Skeletal muscle satellite cell (primary cell): ENCODE data around the gene ALCAM.
"Not testable (repeated sequence)": the region's sequence is repeated elsewhere in the genome, so short reads cannot be mapped to it uniquely, and the experiment has no call there.

Experiments
- H3K27me3 ChIP-seq: 2 replicates; pipeline ENCODE4 v1.7.0; 2013; ENCODE audit warnings: low read length; ENCODE audit not compliant: control insufficient read depth, insufficient read depth
- H3K36me3 ChIP-seq: 2 replicates; pipeline ENCODE4 v1.7.0; 2013; ENCODE audit warnings: mild to moderate bottlenecking, control low read depth, low read length; ENCODE audit not compliant: insufficient read depth
- H3K4me1 ChIP-seq: 2 replicates; pipeline ENCODE4 v1.7.0; 2013; ENCODE audit warnings: low read length; ENCODE audit not compliant: control insufficient read depth, insufficient read depth
- H3K4me2 ChIP-seq: 2 replicates; pipeline ENCODE4 v1.7.0; 2013; ENCODE audit warnings: mild to moderate bottlenecking, low read length
- H3K4me3 ChIP-seq: 2 replicates; pipeline ENCODE4 v1.7.0; 2013; ENCODE audit warnings: low read length
- H3K9ac ChIP-seq: 2 replicates; pipeline ENCODE4 v1.7.0; 2013; ENCODE audit warnings: mild to moderate bottlenecking, low read depth, low read length, moderate library complexity
- H3K9me3 ChIP-seq: replicated peaks from 2 replicates; pipeline ENCODE4 v1.7.0; 2013; ENCODE audit warnings: mild to moderate bottlenecking, control low read depth, low read length

The ALCAM gene

DNA sequence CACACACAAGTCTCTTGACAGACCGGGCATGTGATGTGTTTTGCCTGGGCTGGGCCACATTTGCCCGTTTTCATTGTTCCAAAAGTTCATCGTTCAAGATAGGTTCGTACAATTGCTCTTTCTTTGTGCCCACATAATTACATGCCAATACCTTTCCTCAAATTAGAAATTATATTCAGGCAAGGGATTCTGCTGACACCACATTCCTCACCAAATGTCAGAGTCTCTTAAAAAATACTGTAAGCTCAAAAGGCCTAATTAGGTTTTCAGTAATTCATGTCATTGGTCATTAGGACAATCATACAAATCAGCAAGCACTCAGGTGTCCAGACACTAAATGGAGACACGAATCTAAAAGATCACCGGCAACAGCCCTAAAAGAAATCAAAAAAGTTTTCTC is 215.3 kb downstream of the ALCAM start:
- Histone ChIP-seq H3K27me3 (no peaks in the 10 kb centered on the region), H3K4me2 (no peak overlapping the region), H3K4me3 (no peak overlapping the region), H3K9me3 (no peaks in the 10 kb centered on the region), H3K36me3 (peaks cover 5% of the 10 kb centered on the region), H3K9ac (no peak overlapping the region), H3K4me1 (no peaks in the 10 kb centered on the region)

GRCh38 chr3:105584003-105584790 is 217.5 kb downstream of the ALCAM start:
- Histone ChIP-seq H3K36me3 (no peaks in the 10 kb centered on the region), H3K27me3 (no peaks in the 10 kb centered on the region), H3K4me2 (no peak overlapping the region), H3K4me1 (no peaks in the 10 kb centered on the region), H3K9me3 (no peaks in the 10 kb centered on the region), H3K4me3 (no peak overlapping the region), H3K9ac (no peak overlapping the region)

DNA sequence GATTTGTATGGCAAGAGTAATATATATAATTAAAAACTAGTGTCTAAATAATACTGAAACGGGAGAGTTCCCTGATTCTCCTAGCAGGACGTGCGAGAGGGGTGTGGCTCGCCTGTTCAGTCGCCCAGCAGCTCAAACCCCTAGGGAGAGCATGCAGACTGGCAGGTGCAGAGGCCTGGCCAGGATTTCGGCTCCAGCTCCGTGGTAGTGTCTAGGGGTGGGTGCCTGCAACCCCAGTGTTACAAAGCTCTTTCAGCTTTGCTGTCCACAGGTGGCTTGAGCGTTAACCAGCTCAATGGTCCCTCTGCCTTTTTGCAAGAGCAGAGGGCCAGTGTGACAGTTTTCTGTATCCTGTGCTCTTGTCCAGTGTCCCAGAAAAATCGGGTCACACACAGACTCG is 226.6 kb downstream of the ALCAM start:
- H3K4me3 ChIP-seq, result no peak overlapping the region
- H3K27me3 ChIP-seq, result no peaks in the 10 kb centered on the region
- H3K4me1 ChIP-seq, result peaks cover 26% of the 10 kb centered on the region
- H3K36me3 ChIP-seq, result no peaks in the 10 kb centered on the region
- H3K4me2 ChIP-seq, result no peak overlapping the region
- H3K9me3 ChIP-seq, result no peaks in the 10 kb centered on the region
- no peak overlapping the region for H3K9ac ChIP-seq

DNA sequence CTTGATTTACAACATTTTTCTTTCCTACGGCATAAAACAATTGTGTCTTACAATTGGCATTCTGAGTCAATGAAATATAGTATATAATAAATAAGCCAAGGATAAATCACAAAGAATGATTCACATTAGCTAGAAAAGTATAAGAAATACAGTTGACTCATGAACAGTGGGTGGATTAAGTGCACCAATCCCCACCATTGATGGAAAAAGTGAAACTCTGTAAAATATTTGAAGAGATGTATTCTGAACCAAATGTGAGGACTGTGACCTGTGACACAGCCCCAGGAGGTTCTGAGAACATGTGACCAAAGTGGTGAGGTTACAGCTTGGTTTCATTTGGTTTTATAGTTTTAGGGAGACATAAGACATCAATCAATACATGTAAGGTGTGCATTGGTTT is 227.5 kb downstream of the ALCAM start:
- Histone ChIP-seq H3K9me3 (no peaks in the 10 kb centered on the region), H3K4me3 (peak overlapping the region; percentile 14), H3K4me2 (peak overlapping the region; percentile 47), H3K27me3 (no peaks in the 10 kb centered on the region), H3K9ac (no peak overlapping the region), H3K36me3 (no peaks in the 10 kb centered on the region), H3K4me1 (peaks cover 35% of the 10 kb centered on the region)

DNA sequence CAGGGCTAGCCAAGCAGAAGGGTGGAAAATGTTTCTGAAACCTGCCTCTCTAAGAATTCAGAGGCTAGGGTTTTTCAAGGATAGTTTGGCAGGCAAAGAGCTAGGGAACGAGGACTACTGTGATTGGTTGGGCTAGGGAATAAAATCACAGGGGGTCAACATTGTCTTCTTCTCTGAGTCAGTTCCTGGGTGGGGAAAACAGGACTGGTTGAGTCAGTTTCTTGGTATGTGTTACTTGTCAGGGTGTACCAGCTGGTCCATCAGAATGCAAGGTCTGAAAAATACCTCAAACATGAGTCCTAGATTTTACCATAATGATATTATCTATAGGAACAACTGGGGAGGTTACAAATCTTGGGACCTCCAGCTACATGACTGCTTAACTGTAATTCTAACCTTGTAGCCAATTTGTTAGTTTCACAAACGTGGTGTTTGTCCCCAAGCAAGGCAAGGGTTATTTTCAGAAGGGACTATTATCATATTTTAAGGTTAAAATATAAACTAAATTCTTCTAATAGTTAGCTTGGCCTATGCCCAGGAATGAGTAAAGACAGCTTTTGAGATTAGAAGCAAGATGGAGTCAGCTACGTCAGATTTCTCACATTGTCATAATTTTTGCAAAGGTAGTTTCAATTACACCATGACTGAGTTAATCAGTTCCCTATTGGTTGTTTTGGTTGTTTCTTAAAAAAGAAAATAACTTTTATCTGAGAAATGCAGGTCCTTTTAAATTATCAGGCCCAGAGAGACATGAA is 231.5 kb downstream of the ALCAM start:
- Histone ChIP-seq H3K9me3 (no peaks in the 10 kb centered on the region), H3K4me3 (no peak overlapping the region), H3K4me2 (peak overlapping the region; percentile 12), H3K36me3 (no peaks in the 10 kb centered on the region), H3K9ac (peak overlapping the region; percentile 39), H3K27me3 (no peaks in the 10 kb centered on the region), H3K4me1 (peaks cover 40% of the 10 kb centered on the region)

- no peaks in the 10 kb centered on the region for H3K27me3 ChIP-seq
- H3K9me3 ChIP-seq, result no peaks in the 10 kb centered on the region
- peaks cover 31% of the 10 kb centered on the region for H3K4me1 ChIP-seq
- no peak overlapping the region for H3K4me2 ChIP-seq
- H3K36me3 ChIP-seq, result no peaks in the 10 kb centered on the region
- H3K9ac ChIP-seq, result peak overlapping the region; percentile 39
- no peak overlapping the region for H3K4me3 ChIP-seq
Measured at GRCh38 chr3:105599350-105599749, 232.6 kb downstream of the ALCAM start.

GRCh38 chr3:105601756-105602155 is 235.0 kb downstream of the ALCAM start:
- H3K27me3 ChIP-seq, H3K9ac ChIP-seq, H3K4me2 ChIP-seq, H3K4me3 ChIP-seq, H3K9me3 ChIP-seq, H3K36me3 ChIP-seq: not testable (repeated sequence)
- H3K4me1 ChIP-seq, result peaks cover 29% of the 10 kb centered on the region

- not testable (repeated sequence) for H3K9me3 ChIP-seq, H3K4me3 ChIP-seq, H3K27me3 ChIP-seq, H3K9ac ChIP-seq, H3K36me3 ChIP-seq, H3K4me2 ChIP-seq
- peaks cover 29% of the 10 kb centered on the region for H3K4me1 ChIP-seq
Measured at GRCh38 chr3:105602286-105602685, 235.6 kb downstream of the ALCAM start.

GRCh38 chr3:105603516-105603915 is 236.8 kb downstream of the ALCAM start:
- not testable (repeated sequence) for H3K9ac ChIP-seq, H3K4me3 ChIP-seq, H3K4me2 ChIP-seq, H3K27me3 ChIP-seq, H3K36me3 ChIP-seq, H3K9me3 ChIP-seq
- H3K4me1 ChIP-seq, result peaks cover 19% of the 10 kb centered on the region

DNA sequence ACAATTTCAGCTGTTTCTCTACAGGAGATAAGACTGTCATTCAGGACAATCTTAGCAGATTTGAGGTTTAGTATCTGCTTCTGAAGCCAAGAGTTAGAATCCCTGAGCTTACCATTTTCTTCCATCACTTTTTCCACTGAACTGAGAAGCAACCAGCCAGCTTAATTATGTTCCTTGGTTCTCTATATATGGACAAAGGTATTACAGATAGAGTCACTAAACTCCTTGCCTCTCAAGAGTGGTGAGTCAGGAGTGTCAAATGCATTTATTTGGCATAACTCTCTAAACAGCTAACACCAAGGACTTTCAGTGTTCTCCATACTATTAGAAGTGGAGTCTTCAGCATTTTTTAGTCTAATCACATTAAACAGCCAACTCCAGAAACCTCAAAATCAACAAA is 239.3 kb downstream of the ALCAM start:
- Histone ChIP-seq H3K27me3 (no peaks in the 10 kb centered on the region), H3K9me3 (no peaks in the 10 kb centered on the region), H3K4me2 (no peak overlapping the region), H3K9ac (no peak overlapping the region), H3K4me3 (no peak overlapping the region), H3K36me3 (no peaks in the 10 kb centered on the region), H3K4me1 (peaks cover 6% of the 10 kb centered on the region)

DNA sequence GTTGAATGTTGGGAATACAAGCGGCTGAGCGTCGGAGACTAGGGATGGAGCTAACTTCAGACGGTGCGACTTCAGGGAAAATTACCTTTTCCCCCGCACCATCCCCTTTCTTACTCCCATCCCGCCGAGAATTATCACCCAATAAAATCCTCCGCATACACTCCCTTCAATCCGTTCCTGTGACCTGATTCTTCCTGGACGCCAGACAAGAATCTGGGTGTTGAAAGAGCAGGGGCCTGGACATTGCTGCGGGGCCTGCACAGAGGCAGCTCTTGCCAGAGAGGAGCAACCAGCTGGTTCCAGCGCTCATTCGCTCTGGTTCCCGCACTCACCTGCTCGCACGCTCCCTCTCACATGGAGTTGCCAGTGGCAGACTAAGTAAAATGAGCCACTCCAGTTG is 241.9 kb downstream of the ALCAM start:
- H3K4me3 ChIP-seq, result no peak overlapping the region

DNA sequence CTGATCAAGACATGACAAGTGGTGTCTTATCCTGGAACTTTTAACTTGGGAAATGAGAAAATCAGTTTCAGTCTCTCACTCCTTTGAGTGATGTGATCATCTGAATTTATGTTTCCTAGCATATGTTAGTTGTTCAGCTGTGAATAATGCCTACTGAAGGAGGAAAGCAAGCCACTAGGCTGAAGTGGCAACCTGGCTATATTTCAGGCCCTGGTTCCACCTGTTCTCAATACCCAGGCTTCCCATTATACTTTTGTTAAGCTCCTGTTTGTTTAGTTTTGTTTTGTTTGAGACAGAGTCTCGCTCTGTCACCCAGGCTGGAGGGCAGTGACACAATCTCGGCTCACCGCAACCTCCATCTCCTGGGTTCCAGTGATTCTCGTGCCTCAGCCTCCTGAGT is 243.8 kb downstream of the ALCAM start:
- Histone ChIP-seq H3K4me3 (no peak overlapping the region), H3K27me3 (no peaks in the 10 kb centered on the region), H3K9ac (no peak overlapping the region), H3K36me3 (no peaks in the 10 kb centered on the region), H3K4me2 (no peak overlapping the region), H3K4me1 (peaks cover 11% of the 10 kb centered on the region), H3K9me3 (no peaks in the 10 kb centered on the region)

More for the DNA sequence above, 241.9 kb downstream of the ALCAM start:
- H3K9ac ChIP-seq, result no peak overlapping the region
- no peak overlapping the region for H3K4me2 ChIP-seq
- H3K36me3 ChIP-seq, result no peaks in the 10 kb centered on the region
- H3K27me3 ChIP-seq, result no peaks in the 10 kb centered on the region
- H3K9me3 ChIP-seq, result no peaks in the 10 kb centered on the region
- peaks cover 6% of the 10 kb centered on the region for H3K4me1 ChIP-seq
